Heart left ventricle (tissue), 16 donors: Measurements from ENCODE around the gene SSR4. TPM values are rescaled to one million over a fixed set of nuclear protein-coding genes. Genes with fewer than 3 reads are reported as not detected.

Experiments
- ATAC-seq, 4 donors: fragments of 200-7000 bp; cut with Tn5 transposase; one replicate each; pipeline ENCODE4 v1.9.1; 2020 to 2022; ENCODE audit warnings: moderate library complexity in 4 of 4, mild to moderate bottlenecking in 3 of 4, moderate number of reproducible peaks in 1 of 4
- DNase-seq, 5 donors: peaks; one replicate each; pipeline ENCODE4 v3.0.0-alpha.2; 2020
- H3K27ac ChIP-seq, 12 donors: fragments of 200-600 bp; sonication (generic) in 4 of 12; one replicate each; pipeline versions ENCODE4 v1.5.0 to v1.8.0; 2016 to 2022; ENCODE audit warnings: mild to moderate bottlenecking in 2 of 12
- H3K27me3 ChIP-seq, 9 donors: fragments of 200-600 bp; sonication (generic) in 2 of 9; one replicate each; pipeline versions ENCODE4 v1.5.1 to v1.8.0; 2016 to 2022; ENCODE audit warnings: mild to moderate bottlenecking in 3 of 9
- H3K36me3 ChIP-seq, 9 donors: fragments of 200-600 bp; sonication (generic) in 2 of 9; one replicate each; pipeline versions ENCODE4 v1.5.0 to v1.8.0; 2018 to 2022; ENCODE audit warnings: mild to moderate bottlenecking in 2 of 9
- H3K4me1 ChIP-seq, 12 donors: fragments of 200-600 bp; sonication (generic) in 4 of 12; one replicate each; pipeline versions ENCODE4 v1.5.0 to v1.8.0; 2016 to 2022; ENCODE audit warnings: mild to moderate bottlenecking in 3 of 12
- H3K4me3 ChIP-seq, 12 donors: fragments of 200-600 bp; sonication (generic) in 4 of 12; one replicate each; pipeline versions ENCODE4 v1.5.0 to v1.8.0; 2017 to 2022; ENCODE audit warnings: mild to moderate bottlenecking in 9 of 12, moderate library complexity in 4 of 12
- H3K9me3 ChIP-seq, 12 donors: fragments of 200-600 bp; sonication (generic) in 4 of 12; one replicate each; pipeline versions ENCODE4 v1.5.0 to v1.8.0; 2016 to 2022; ENCODE audit warnings: mild to moderate bottlenecking in 1 of 12
- CTCF ChIP-seq, 12 donors: fragments of 200-600 bp; sonication (generic) in 4 of 12; IDR thresholded peaks; one replicate each; pipeline versions ENCODE4 v1.5.0 to v1.8.0; 2018 to 2022; ENCODE audit warnings: antibody characterized with exemption in 12 of 12, mild to moderate bottlenecking in 5 of 12
- POLR2A ChIP-seq, 2 donors: fragments of 450-650 bp; IDR thresholded peaks; one replicate each; pipeline ENCODE4 v1.6.1; 2017; ENCODE audit warnings: antibody characterized with exemption in 2 of 2, mild to moderate bottlenecking in 2 of 2, moderate library complexity in 2 of 2
- WGBS, 4 donors: extraction: QIAGEN DNeasy Blood & Tissue Kit in 2 of 4; methylation state at CpG; one replicate each; pipeline versions ENCODE4 v1.1.5 to v1.1.7; 2013 to 2018; 5-methylcytosine and 5-hydroxymethylcytosine counted together
- intact Hi-C, 10 donors: fragments of 100-400 bp; cut with DNase I; formaldehyde crosslinking; loops; one replicate each; pipeline versions ENCODE4 v1.11.1 to v1.14.2; 2022
- polyA plus RNA-seq, 2 donors: library from polyadenylated mRNA; stranded (reverse); fragments of 200-250 nt; gene quantifications; one replicate each; pipeline ENCODE4 v1.2.3, GENCODE V29; 2013
- total RNA-seq, 9 donors: library from RNA; depleted of rRNA in 2 of 9; stranded (reverse); fragments of >200 nt in 2 of 9; fragmentation: NEBNext Ultra II Directional in 3 of 9; extraction: Animal tissue kit (Norgen Biotek cat#: 25700) in 3 of 9; gene quantifications; one replicate each; pipeline versions ENCODE4 v1.1.0 to v1.2.4, GENCODE V29; 2016 to 2023
- donor health status: ischemic (EF 13 %, LVEDD 7.1; RV severe dilation, severe dysfunction).
- donor health status: healthy with polysubstance abuse.
- donor health status: DM: no; HTN: yes; CAD: no.
- donor health status: DM: no; HTN: no; CAD: no.
- donor health status: ischemic (EF 25% LVEDD 6.9; RV normal size, moderate dysfunction).
- donor health status: ischemic (EF 25% LVEDD 5.7; RV mildly dilated, moderate dysfunction).
- donor health status: healthy.
- donor health status: DM: yes; HTN: yes; CAD: no.
- donor health status: ischemic (EF 35%, LVEDD 5.7; RV mildly dilated, moderate dysfunction).
- donor health status: nonischemic (EF 11% LVEDD 7.7; RV severe dilation, severe dysfunction).
- donor health status: DM: yes; HTN: yes; CAD: no.
- donor health status: PGD.
- donor health status: ischemic (EF 29% LVEDD 5.4; RV normal size, mild dysfunction).
- donor health status: nonischemic (EF 23%, LVEDD 6.1; RV moderate dilation, normal function).

Gene SSR4
- total and polyA plus RNA-seq, 11 donors: 119 to 307 (median 160) TPM

GRCh38 chrX:153765138-153766079, 29.1 kb upstream of the SSR4 start:
- H3K36me3 ChIP-seq: no peaks in the 10 kb centered on the region
- peaks cover 0 to 26% (median 5%) of the 10 kb centered on the region in 12 donors for H3K4me1 ChIP-seq
- 36 to 66% (median 53%) methylated on average over 6 to 27 of the region's 27 CpGs for WGBS, 4 donors
- H3K4me3 ChIP-seq: peak overlapping the region in 2 of 12 donors; percentile 22 to 24
- intact Hi-C loops: loop anchor here in 3 of 10 donors (2.0 kb wide), 1 partner anchor 187 kb away; no protein-coding TSS in a partner anchor
- ATAC-seq (peak; percentile 44 to 76 (median 60)), DNase-seq (peak in 2 of 5 donors; percentile 27 to 49)
- TF ChIP-seq CTCF (IDR thresholded peaks at IDR 0.05) (no peak), POLR2A (IDR thresholded peaks at IDR 0.05) (no peak)
- H3K27me3 ChIP-seq: peaks cover 0 to 4% (median 0%) of the 10 kb centered on the region in 9 donors
- peak overlapping the region in 9 of 12 donors; percentile 9 to 81 (median 30) for H3K27ac ChIP-seq
- no peaks in the 10 kb centered on the region for H3K9me3 ChIP-seq

DNA sequence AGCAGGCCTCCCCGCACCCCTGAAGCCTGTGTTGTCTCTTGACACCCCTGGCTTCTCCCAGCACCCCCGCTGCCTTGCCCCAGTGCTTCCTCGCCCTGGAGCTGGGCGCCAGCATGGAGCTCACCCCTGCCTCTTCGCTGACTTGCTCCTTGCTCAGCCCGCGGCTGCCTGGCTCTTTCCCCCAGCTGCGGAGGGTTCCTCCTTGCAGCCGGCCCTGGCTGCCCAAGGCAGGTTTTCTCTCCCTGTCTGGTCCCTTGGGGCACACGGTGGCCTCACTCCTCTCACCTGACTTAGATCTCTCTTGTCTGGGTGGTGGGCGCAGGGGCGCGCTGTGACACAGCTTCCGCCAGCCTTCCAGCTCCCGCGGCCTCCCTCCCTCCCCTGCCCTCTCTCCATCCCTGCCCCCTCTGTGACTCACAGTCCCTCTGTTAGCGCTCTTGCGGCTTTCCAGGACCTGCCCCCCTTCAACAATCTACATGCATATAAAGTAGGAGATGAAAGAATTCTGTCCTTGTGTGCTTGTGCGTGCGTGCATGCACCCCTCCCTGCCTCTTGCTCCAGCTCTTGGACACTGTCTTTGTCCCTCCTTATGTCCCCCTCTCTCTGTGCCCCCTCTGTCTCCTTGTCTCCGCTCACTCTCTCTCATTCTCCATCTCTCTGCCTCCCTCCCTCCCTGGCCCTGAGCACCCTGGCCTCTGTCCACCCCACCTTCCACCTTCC, 28.2 kb upstream of the SSR4 start:
- Histone ChIP-seq H3K4me3 (peak overlapping the region in 3 of 12 donors; percentile 9 to 24 (median 22)), H3K36me3 (no peaks in the 10 kb centered on the region), H3K27me3 (no peaks in the 10 kb centered on the region), H3K4me1 (peaks cover 0 to 26% (median 5%) of the 10 kb centered on the region in 12 donors), H3K27ac (peak overlapping the region in 4 of 12 donors; percentile 18 to 81 (median 42)), H3K9me3 (no peaks in the 10 kb centered on the region)
- 62 to 80% (median 70%) methylated on average over 21 of the region's 21 CpGs for WGBS, 4 donors
- intact Hi-C loops: no loop called here
- ATAC-seq (no peak), DNase-seq (peak in 3 of 5 donors; percentile 14 to 23 (median 20))
- TF ChIP-seq CTCF (IDR thresholded peaks at IDR 0.05) (no peak), POLR2A (IDR thresholded peaks at IDR 0.05) (no peak)

DNA sequence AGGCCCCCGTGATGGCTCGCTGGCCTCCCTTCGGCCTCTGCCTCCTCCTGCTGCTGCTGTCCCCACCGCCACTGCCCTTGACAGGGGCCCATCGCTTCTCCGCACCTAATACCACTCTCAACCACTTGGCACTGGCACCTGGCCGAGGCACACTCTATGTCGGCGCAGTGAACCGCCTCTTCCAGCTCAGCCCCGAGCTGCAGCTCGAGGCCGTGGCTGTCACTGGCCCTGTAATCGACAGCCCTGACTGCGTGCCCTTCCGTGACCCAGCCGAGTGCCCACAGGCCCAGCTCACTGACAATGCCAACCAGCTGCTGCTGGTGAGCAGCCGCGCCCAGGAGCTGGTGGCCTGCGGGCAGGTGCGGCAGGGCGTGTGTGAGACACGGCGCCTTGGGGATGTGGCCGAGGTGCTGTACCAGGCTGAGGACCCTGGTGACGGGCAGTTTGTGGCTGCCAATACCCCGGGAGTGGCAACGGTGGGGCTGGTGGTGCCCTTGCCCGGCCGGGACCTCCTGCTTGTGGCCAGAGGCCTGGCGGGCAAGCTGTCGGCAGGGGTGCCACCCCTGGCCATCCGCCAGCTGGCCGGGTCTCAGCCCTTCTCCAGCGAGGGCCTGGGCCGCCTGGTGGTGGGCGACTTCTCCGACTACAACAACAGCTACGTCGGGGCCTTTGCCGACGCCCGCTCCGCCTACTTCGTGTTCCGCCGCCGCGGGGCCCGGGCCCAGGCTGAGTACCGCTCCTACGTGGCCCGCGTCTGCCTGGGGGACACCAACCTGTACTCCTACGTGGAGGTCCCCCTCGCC, 27.4 kb upstream of the SSR4 start:
- intact Hi-C loops: no loop called here
- ATAC-seq: no peak
- WGBS, 4 donors: 84 to 94% (median 91%) methylated on average over 47 to 56 of the region's 56 CpGs
- Histone ChIP-seq H3K27ac (peak overlapping the region in 1 of 12 donors; percentile 81), H3K9me3 (no peaks in the 10 kb centered on the region), H3K4me1 (peaks cover 0 to 26% (median 5%) of the 10 kb centered on the region in 12 donors), H3K36me3 (no peaks in the 10 kb centered on the region), H3K27me3 (no peaks in the 10 kb centered on the region), H3K4me3 (no peak overlapping the region)
- peak in 3 of 5 donors; percentile 16 to 20 (median 18) for DNase-seq
- TF ChIP-seq POLR2A (IDR thresholded peaks at IDR 0.05) (no peak), CTCF (IDR thresholded peaks at IDR 0.05) (no peak)
